ENCODE results near the gene XYLT2.
"Not testable (repeated sequence)": the region's sequence is repeated elsewhere in the genome, so short reads cannot be mapped to it uniquely, and the experiment has no call there.

Gene XYLT2

GRCh38 chr17:50345432-50346312, at the start of gene XYLT2:
Gene XYLT2 (plus strand): TSS chr17:50346126. CDS start chr17:50346141, 15 bp downstream.
- DNase-seq = peak; percentile 95

- DNase-seq = peak; percentile 33
These were observed 48.5 kb upstream of the XYLT2 start for GRCh38 chr17:50297407-50297865.

- DNase-seq = no peak
These were observed 47.9 kb upstream of the XYLT2 start for GRCh38 chr17:50298018-50298417.

- no peak for DNase-seq
These were observed 46.1 kb upstream of the XYLT2 start for GRCh38 chr17:50299776-50300175.

GRCh38 chr17:50300824-50301223, 45.1 kb upstream of the XYLT2 start:
- DNase-seq = not testable (repeated sequence)

- no peak for DNase-seq
These were observed 43.9 kb upstream of the XYLT2 start for GRCh38 chr17:50301891-50302584.

- DNase-seq = no peak
These were observed 42.9 kb upstream of the XYLT2 start for GRCh38 chr17:50303051-50303450.

- DNase-seq = no peak
These were observed 42.3 kb upstream of the XYLT2 start for GRCh38 chr17:50303596-50303995.

- DNase-seq = no peak
These were observed 41.0 kb upstream of the XYLT2 start for GRCh38 chr17:50304781-50305404.

GRCh38 chr17:50307654-50308053, 38.3 kb upstream of the XYLT2 start:
- no peak for DNase-seq

GRCh38 chr17:50308666-50309065, 37.3 kb upstream of the XYLT2 start:
- no peak for DNase-seq

- no peak for DNase-seq
These were observed 35.3 kb upstream of the XYLT2 start for GRCh38 chr17:50310455-50311111.

GRCh38 chr17:50311112-50311460, 34.8 kb upstream of the XYLT2 start:
- DNase-seq = no peak

- no peak for DNase-seq
These were observed 34.4 kb upstream of the XYLT2 start for GRCh38 chr17:50311483-50311882.

- DNase-seq = no peak
These were observed 33.6 kb upstream of the XYLT2 start for GRCh38 chr17:50312308-50312707.

GRCh38 chr17:50314456-50315011, 31.4 kb upstream of the XYLT2 start:
- no peak for DNase-seq

GRCh38 chr17:50316016-50316587, 29.8 kb upstream of the XYLT2 start:
- no peak for DNase-seq

GRCh38 chr17:50316660-50317059, 29.3 kb upstream of the XYLT2 start:
- not testable (repeated sequence) for DNase-seq

- DNase-seq = no peak
These were observed 28.8 kb upstream of the XYLT2 start for GRCh38 chr17:50317121-50317520.

GRCh38 chr17:50318501-50319285, 27.2 kb upstream of the XYLT2 start:
- no peak for DNase-seq

- no peak for DNase-seq
These were observed 26.5 kb upstream of the XYLT2 start for GRCh38 chr17:50319306-50320004.
